GM04503 (cell line): ENCODE measurements around the gene CHEK1.

ENCODE experiments used
- DNase-seq: peaks from one replicate; pipeline ENCODE4 v3.0.0-alpha.2; 2012; ENCODE audit warnings: low read depth

Gene CHEK1

GRCh38 chr11:125626288-125626950, 1.5 kb downstream of the CHEK1 start:
- DNase-seq: peak; percentile 39

GRCh38 chr11:125627236-125627910, 2.4 kb downstream of the CHEK1 start:
- no peak for DNase-seq

- no peak for DNase-seq
Measured at GRCh38 chr11:125637840-125638239, 12.9 kb downstream of the CHEK1 start.

- no peak for DNase-seq
Measured at GRCh38 chr11:125638315-125638714, 13.4 kb downstream of the CHEK1 start.

- DNase-seq: no peak
Measured at GRCh38 chr11:125645871-125646270, 20.9 kb downstream of the CHEK1 start.

- no peak for DNase-seq
Measured at GRCh38 chr11:125649465-125650166, 24.7 kb downstream of the CHEK1 start.

- DNase-seq: no peak
Measured at GRCh38 chr11:125662689-125663088, 37.7 kb downstream of the CHEK1 start.

- DNase-seq: no peak
Measured at GRCh38 chr11:125663910-125664309, 38.9 kb downstream of the CHEK1 start.

GRCh38 chr11:125667151-125667550, 42.2 kb downstream of the CHEK1 start:
- no peak for DNase-seq

- no peak for DNase-seq
Measured at GRCh38 chr11:125670172-125670571, 45.2 kb downstream of the CHEK1 start.

GRCh38 chr11:125671561-125671960, 46.6 kb downstream of the CHEK1 start:
- no peak for DNase-seq

- DNase-seq: no peak
Measured at GRCh38 chr11:125674210-125674609, 49.2 kb downstream of the CHEK1 start.

GRCh38 chr11:125675196-125675595, 50.2 kb downstream of the CHEK1 start:
- no peak for DNase-seq

GRCh38 chr11:125679397-125679796, 54.4 kb downstream of the CHEK1 start:
- no peak for DNase-seq

GRCh38 chr11:125679837-125680236, 54.9 kb downstream of the CHEK1 start:
- no peak for DNase-seq

- DNase-seq: no peak
Measured at GRCh38 chr11:125680747-125681146, 55.8 kb downstream of the CHEK1 start, which contains the start of gene ACRV1. ACRV1 (minus strand) TSS chr11:125680847; CDS start chr11:125680780, 67 bp downstream.

- no peak for DNase-seq
Measured at GRCh38 chr11:125685228-125685627, 60.3 kb downstream of the CHEK1 start.

- DNase-seq: no peak
Measured at GRCh38 chr11:125688066-125688465, 63.1 kb downstream of the CHEK1 start.

- no peak for DNase-seq
Measured at GRCh38 chr11:125688632-125689031, 63.7 kb downstream of the CHEK1 start.

GRCh38 chr11:125689274-125689859, 64.4 kb downstream of the CHEK1 start:
- no peak for DNase-seq

GRCh38 chr11:125690006-125690405, 65.0 kb downstream of the CHEK1 start:
- no peak for DNase-seq

GRCh38 chr11:125692887-125693286, 67.9 kb downstream of the CHEK1 start:
- no peak for DNase-seq

GRCh38 chr11:125694951-125695350, 70.0 kb downstream of the CHEK1 start:
- no peak for DNase-seq
